K562 (cell line): ENCODE measurements around the gene SENP8. TPM values are rescaled to one million over a fixed set of nuclear protein-coding genes. Genes with fewer than 3 reads are reported as not detected.

Source experiments
- ATAC-seq: fragments of 200-7000 bp; cut with Tn5 transposase; 3 replicates; pipeline ENCODE4 v1.9.1; 2020; ENCODE audit warnings: moderate library complexity
- BruUV-seq: library from RNA; stranded (reverse); fragments of 400-500 nt; replicated peaks from 2 replicates; lab custom pipeline; 2021; lab: Mats Ljungman, UMichigan
- CTCF ChIA-PET: fragments of 300-600 bp; formaldehyde crosslinking; extraction: SDS; loops from one replicate; lab custom pipeline; 2021; ENCODE audit warnings: low intra/inter-chr PET ratio; lab: Yijun Ruan, JAX
- POLR2A ChIA-PET: fragments of 300-600, 350-650 bp; sonication (Branson Sonifier 250); formaldehyde crosslinking; extraction: SDS; loops from one replicate; lab custom pipeline; 2021; ENCODE audit warnings: antibody characterized with exemption, inconsistent platforms; lab: Yijun Ruan, JAX
- DNase-seq, 4 experiments: peaks; one replicate each; pipeline versions ENCODE4 v3.0.0 to v3.0.0-alpha.2; 2011 to 2018; ENCODE audit warnings: low spot score in 3 of 4, mixed read lengths in 3 of 4; ENCODE audit errors: extremely low read depth in 1 of 4
- FAIRE-seq: peaks from 2 replicates; lab custom pipeline; 2011; peaks lifted over from hg19 to GRCh38; lab: Jason Lieb, UNC
- H2AFZ ChIP-seq: 2 replicates; pipeline ENCODE4 v1.6.0; 2011; ENCODE audit warnings: low read depth, low read length, control low read depth, inconsistent platforms
- H3K27ac ChIP-seq: fragments of 200-600 bp; 3 replicates; pipeline ENCODE4 v1.8.0; 2011; ENCODE audit warnings: low read depth, mild to moderate bottlenecking, control low read depth, inconsistent platforms, low read length, moderate library complexity, mixed read lengths; ENCODE audit errors: extremely low read depth
- H3K27me3 ChIP-seq, 2 experiments: fragments of 300-600 bp in 1 of 2; 2 replicates in 1 of 2; 3 replicates in 1 of 2; pipeline versions ENCODE4 v1.6.0 to v1.8.0; 2011; ENCODE audit warnings: inconsistent platforms in 2 of 2, low read length in 2 of 2, mild to moderate bottlenecking in 1 of 2, mixed read lengths in 1 of 2, moderate library complexity in 1 of 2; ENCODE audit not compliant: control insufficient read depth in 2 of 2, insufficient read depth in 2 of 2
- H3K36me3 ChIP-seq: fragments of 300-600 bp; 3 replicates; pipeline ENCODE4 v1.8.0; 2011; ENCODE audit warnings: mild to moderate bottlenecking, low read length, inconsistent platforms; ENCODE audit not compliant: control insufficient read depth, insufficient read depth
- H3K4me1 ChIP-seq, 2 experiments: fragments of 200-600 bp in 1 of 2; replicated peaks in 1 of 2; 2 replicates in 1 of 2; 3 replicates in 1 of 2; pipeline versions ENCODE4 v1.5.1 to v1.8.0; 2011; ENCODE audit warnings: inconsistent platforms in 2 of 2, low read length in 2 of 2, mild to moderate bottlenecking in 1 of 2, mixed read lengths in 1 of 2, moderate library complexity in 1 of 2; ENCODE audit not compliant: control insufficient read depth in 2 of 2, insufficient read depth in 2 of 2
- H3K4me2 ChIP-seq: 2 replicates; pipeline ENCODE4 v1.6.1; 2011; ENCODE audit warnings: low read length, control low read depth, inconsistent platforms, mixed read lengths; ENCODE audit not compliant: insufficient read depth
- H3K4me3 ChIP-seq: fragments of 200-600 bp; sonication (generic), shearing (Covaris generic); 2 replicates; pipeline ENCODE4 v1.5.1; 2016; ENCODE audit warnings: control low read depth, inconsistent platforms
- H3K79me2 ChIP-seq: fragments of 200-600 bp; 3 replicates; pipeline ENCODE4 v1.8.0; 2011; ENCODE audit warnings: low read length, inconsistent platforms; ENCODE audit not compliant: control insufficient read depth, insufficient read depth
- H3K9ac ChIP-seq, 2 experiments: 2 replicates each; pipeline versions ENCODE4 v1.6.0 to v1.6.1; 2011; ENCODE audit warnings: low read depth in 2 of 2, low read length in 2 of 2, control low read depth in 1 of 2, inconsistent platforms in 1 of 2, mild to moderate bottlenecking in 1 of 2, mixed read lengths in 1 of 2; ENCODE audit not compliant: insufficient read depth in 1 of 2
- H3K9me1 ChIP-seq: one replicate; pipeline ENCODE4 v1.6.0; 2011; ENCODE audit warnings: inconsistent platforms, mild to moderate bottlenecking, low read length, moderate library complexity; ENCODE audit not compliant: control insufficient read depth, insufficient read depth
- H3K9me3 ChIP-seq: replicated peaks from 2 replicates; pipeline ENCODE4 v1.5.1; 2011; ENCODE audit warnings: low read depth, low read length, inconsistent platforms; ENCODE audit not compliant: control insufficient read depth, insufficient read depth
- H4K20me1 ChIP-seq: replicated peaks from 2 replicates; pipeline ENCODE4 v1.6.1; 2011; ENCODE audit warnings: low read length, inconsistent platforms, mixed read lengths; ENCODE audit not compliant: control insufficient read depth, insufficient read depth
- ATF6 ChIP-seq: sonication (generic); formaldehyde crosslinking; IDR thresholded peaks from 2 replicates; pipeline ENCODE4 v1.4.0; 2020; ENCODE audit warnings: mild to moderate bottlenecking, missing genetic modification reagents
- BMI1 ChIP-seq: fragments of 150-350 bp; IDR thresholded peaks from 2 replicates; pipeline ENCODE4 v1.6.1; 2014; ENCODE audit warnings: low read length
- CBFA2T2 ChIP-seq: fragments of 450-650 bp; conservative IDR thresholded peaks from 2 replicates; pipeline ENCODE4 v1.6.1; 2017; ENCODE audit warnings: mild to moderate bottlenecking
- CC2D1A ChIP-seq: fragments of 450-650 bp; IDR thresholded peaks from 2 replicates; pipeline ENCODE4 v1.6.1; 2017; ENCODE audit warnings: mild to moderate bottlenecking
- DPF2 ChIP-seq: fragments of 450-650 bp; IDR thresholded peaks from 2 replicates; pipeline ENCODE4 v1.6.1; 2016
- E2F3 ChIP-seq: fragments of 250-450 bp; sonication (Bioruptor Pico); IDR thresholded peaks from 2 replicates; pipeline ENCODE4 v1.4.0; 2020; ENCODE audit warnings: mild to moderate bottlenecking
- MAFG ChIP-seq: fragments of 450-650 bp; conservative IDR thresholded peaks from 2 replicates; pipeline ENCODE4 v1.6.1; 2016; ENCODE audit warnings: missing genetic modification characterization, missing compliant biosample characterization
- NFRKB ChIP-seq: fragments of 450-650 bp; IDR thresholded peaks from 2 replicates; pipeline ENCODE4 v1.6.1; 2016; ENCODE audit warnings: low read depth
- SFPQ ChIP-seq: fragments of 200-400 bp; formaldehyde crosslinking; IDR thresholded peaks from 2 replicates; pipeline ENCODE4 v1.6.1; 2017; ENCODE audit warnings: mild to moderate bottlenecking, low read depth, low read length, moderate library complexity
- SREBF1 ChIP-seq: fragments of 150-350 bp; IDR thresholded peaks from 2 replicates; pipeline ENCODE4 v1.6.1; 2014; ENCODE audit warnings: antibody characterized with exemption, low read depth, low read length, borderline replicate concordance
- TARDBP ChIP-seq: fragments of 450-650 bp; IDR thresholded peaks from 2 replicates; pipeline ENCODE4 v1.6.1; 2016
- TCF3 ChIP-seq: sonication (generic); formaldehyde crosslinking; IDR thresholded peaks from 2 replicates; pipeline ENCODE4 v1.4.0; 2020; ENCODE audit warnings: mild to moderate bottlenecking, missing genetic modification reagents
- ZBTB5 ChIP-seq: fragments of 450-650 bp; IDR thresholded peaks from 2 replicates; pipeline ENCODE4 v1.6.1; 2017; ENCODE audit warnings: antibody characterized with exemption
- ZBTB9 ChIP-seq: fragments of 450-650 bp; formaldehyde crosslinking; IDR thresholded peaks from 2 replicates; pipeline ENCODE4 v1.4.0; 2020; ENCODE audit warnings: mild to moderate bottlenecking, moderate library complexity
- ZNF316 ChIP-seq: fragments of 450-650 bp; IDR thresholded peaks from 2 replicates; pipeline ENCODE4 v1.6.1; 2016
- ZNF764 ChIP-seq: fragments of 250-450 bp; sonication (Bioruptor Pico); IDR thresholded peaks from 2 replicates; pipeline ENCODE4 v1.4.0; 2020; ENCODE audit warnings: low read depth, mild to moderate bottlenecking, moderate library complexity
- WGBS: fragments of 100-300 bp; shearing (Covaris generic); methylation state at CpG from one replicate; pipeline ENCODE4 v1.1.6; 2016; ENCODE audit warnings: low coverage, mixed read lengths; ENCODE audit not compliant: insufficient coverage; ENCODE audit errors: missing lambda C conversion rate; 5-methylcytosine and 5-hydroxymethylcytosine counted together
- in situ Hi-C: fragments of 300-500 bp; cut with MboI; formaldehyde crosslinking; loops from 4 replicates; pipeline ENCODE4 v1.15.0; 2018; ENCODE audit warnings: inconsistent platforms, mixed read lengths
- intact Hi-C: fragments of 100-400 bp; cut with micrococcal nuclease; formaldehyde crosslinking; loops from 2 replicates; pipeline ENCODE4 v1.14.2; 2022
- polyA plus RNA-seq, 8 experiments: library from polyadenylated mRNA; depleted of rRNA in 4 of 8; stranded (reverse) in 5 of 8; unstranded in 3 of 8; fragments of >200 nt; fragmentation: Nextera tagmentation in 2 of 8; fragmentation: Illumina TruSeq in 1 of 8; extraction: Ambion mirVana in 2 of 8; extraction: Trizol in 1 of 8; gene quantifications; 2 replicates each; pipeline versions ENCODE4 v1.2.1 to v1.2.3, GENCODE V29; 2011 to 2014; ENCODE audit warnings: inconsistent platforms in 1 of 8, missing spikeins in 1 of 8
- total RNA-seq, 7 experiments: library from RNA; depleted of rRNA in 6 of 7; stranded (reverse); fragments of >200 nt in 6 of 7; fragmentation: Illumina TruSeq in 2 of 7; extraction: Trizol in 2 of 7; gene quantifications; 2 replicates each; pipeline versions ENCODE4 v1.2.1 to v1.2.3, GENCODE V29; 2011 to 2021; ENCODE audit warnings: low replicate concordance in 1 of 7

SENP8 gene
- total and polyA plus RNA-seq, 9 of the 15 experiments (the other 6 are each of a cell fraction or from before 2014, with no cell fraction given) = 1.4 to 5.4 (median 2.4) TPM

GRCh38 chr15:72124218-72124617, 6.0 kb downstream of the SENP8 start:
- no peak for FAIRE-seq
- Histone ChIP-seq H4K20me1 (no peaks in the 10 kb centered on the region), H3K9ac (no peak overlapping the region), H2AFZ (no peak overlapping the region), H3K27me3 (no peaks in the 10 kb centered on the region), H3K9me1 (no peaks in the 10 kb centered on the region), H3K9me3 (no peaks in the 10 kb centered on the region), H3K4me3 (no peak overlapping the region), H3K36me3 (no peaks in the 10 kb centered on the region), H3K4me1 (peaks cover 2 to 6% of the 10 kb centered on the region in 2 experiments; a peak in 1 of 5 replicates), H3K79me2 (peaks cover under 1% of the 10 kb centered on the region; the same call in 1 of the 3 replicates), H3K27ac (no peak overlapping the region), H3K4me2 (no peak overlapping the region)
- 12% methylated on average over 1 of the region's 1 CpG for WGBS
- no peak for ATAC-seq
- no peak for DNase-seq
- TF ChIP-seq CC2D1A = no peak
- no peak for TF ChIP-seq ATF6 (CRISPR knock-in tag)
- TF ChIP-seq TCF3 (CRISPR knock-in tag) = no peak
- TF ChIP-seq ZBTB5 = no peak
- TF ChIP-seq E2F3 (CRISPR knock-in tag) = no peak
- TF ChIP-seq CBFA2T2 = no peak
- no peak for TF ChIP-seq NFRKB
- TF ChIP-seq ZNF764 (CRISPR knock-in tag) = no peak
- no peak for TF ChIP-seq MAFG (tag)
- TF ChIP-seq SFPQ = no peak
- no peak for TF ChIP-seq ZBTB9 (CRISPR knock-in tag)
- no peak for TF ChIP-seq DPF2
- no peak for TF ChIP-seq SREBF1
- TF ChIP-seq TARDBP = no peak
- no peak for TF ChIP-seq BMI1
- TF ChIP-seq ZNF316 = no peak
- ChIA-PET POLR2A (interaction anchor here (0.7 kb wide), 1 partner anchor 32 kb away, joined by 3 read pairs; no protein-coding TSS in a partner anchor), CTCF (no interaction called here)
- BruUV-seq = no TSS peak
- intact Hi-C loops (no loop called here), in situ Hi-C loops (no loop called here)
